Adipose tissue (tissue), 3 donors: ENCODE results near the gene ACO1. TPM values are rescaled to one million over a fixed set of nuclear protein-coding genes. Genes with fewer than 3 reads are reported as not detected.
"Not testable (repeated sequence)": the region's sequence is repeated elsewhere in the genome, so short reads cannot be mapped to it uniquely, and the experiment has no call there.

Experiments
- H3K27ac ChIP-seq: one replicate; pipeline ENCODE4 v1.5.1; 2013; ENCODE audit warnings: low read depth, low read length
- WGBS, 3 donors: extraction: QIAGEN DNeasy Blood & Tissue Kit; methylation state at CpG; one replicate each; pipeline ENCODE4 v1.1.7; 2013; 5-methylcytosine and 5-hydroxymethylcytosine counted together
- polyA plus RNA-seq, 3 donors: library from polyadenylated mRNA; stranded (reverse); fragments of 200-250 nt; gene quantifications; one replicate each; pipeline ENCODE4 v1.2.3, GENCODE V29; 2013
- donor health status: healthy with polysubstance abuse.
- donor health status: Bipolar disorder and iron deficiency.
- donor health status: healthy.

The ACO1 gene
- polyA plus RNA-seq: 100 to 1,000 TPM in 1 of 3 donors, 10 to 100 TPM in 2; 30.1 to 155 (median 33.4) TPM

DNA sequence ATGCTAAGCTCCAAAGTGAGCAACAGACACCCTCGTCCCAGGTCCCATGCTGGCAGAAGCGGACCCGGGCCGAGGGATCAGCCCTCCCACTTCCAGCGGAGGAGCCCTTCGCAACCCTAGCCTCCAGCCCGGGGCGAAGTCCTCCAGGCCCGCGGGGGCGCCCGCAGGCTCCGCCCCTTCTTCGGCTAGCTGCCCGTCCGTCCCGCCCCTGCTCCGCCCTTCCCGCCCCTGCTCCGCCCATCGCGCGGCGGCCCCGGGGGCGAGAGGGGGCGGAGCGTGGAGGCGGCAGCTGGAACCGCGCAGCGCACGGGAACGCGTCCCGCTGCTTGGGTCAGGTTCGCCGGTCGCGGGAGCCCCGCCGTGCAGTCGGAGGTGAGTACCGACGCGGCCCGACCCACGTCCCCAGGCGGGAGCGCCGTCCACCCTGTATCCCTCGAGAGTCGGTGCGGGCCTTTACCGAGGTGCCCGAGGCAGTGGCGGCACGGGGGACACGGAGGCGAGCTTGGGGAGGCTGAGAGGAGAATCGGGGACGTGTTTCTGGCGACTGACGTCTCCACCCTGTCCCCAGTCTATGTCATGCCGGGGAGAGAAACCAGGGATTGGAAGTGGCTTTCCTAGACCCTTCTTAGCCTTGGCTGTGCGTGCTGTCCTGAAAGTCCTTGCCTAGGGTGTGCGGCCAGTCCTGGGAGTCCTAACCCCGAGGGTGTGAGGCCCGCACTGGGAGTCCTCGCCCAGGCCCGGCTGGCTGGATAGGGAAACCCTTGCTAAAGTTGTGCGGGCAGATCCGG is at the start of gene ACO1:
TSS of gene ACO1 (plus strand) at position 280 of the 788 bp plus-strand sequence. CDS start 20,864 bp downstream, outside the sequence.
- H3K27ac ChIP-seq: no peak within 1 kb of the TSS
- 0 to 1% (median 0%) methylated on average over 57 to 73 of the region's 73 CpGs for WGBS, 3 donors

DNA sequence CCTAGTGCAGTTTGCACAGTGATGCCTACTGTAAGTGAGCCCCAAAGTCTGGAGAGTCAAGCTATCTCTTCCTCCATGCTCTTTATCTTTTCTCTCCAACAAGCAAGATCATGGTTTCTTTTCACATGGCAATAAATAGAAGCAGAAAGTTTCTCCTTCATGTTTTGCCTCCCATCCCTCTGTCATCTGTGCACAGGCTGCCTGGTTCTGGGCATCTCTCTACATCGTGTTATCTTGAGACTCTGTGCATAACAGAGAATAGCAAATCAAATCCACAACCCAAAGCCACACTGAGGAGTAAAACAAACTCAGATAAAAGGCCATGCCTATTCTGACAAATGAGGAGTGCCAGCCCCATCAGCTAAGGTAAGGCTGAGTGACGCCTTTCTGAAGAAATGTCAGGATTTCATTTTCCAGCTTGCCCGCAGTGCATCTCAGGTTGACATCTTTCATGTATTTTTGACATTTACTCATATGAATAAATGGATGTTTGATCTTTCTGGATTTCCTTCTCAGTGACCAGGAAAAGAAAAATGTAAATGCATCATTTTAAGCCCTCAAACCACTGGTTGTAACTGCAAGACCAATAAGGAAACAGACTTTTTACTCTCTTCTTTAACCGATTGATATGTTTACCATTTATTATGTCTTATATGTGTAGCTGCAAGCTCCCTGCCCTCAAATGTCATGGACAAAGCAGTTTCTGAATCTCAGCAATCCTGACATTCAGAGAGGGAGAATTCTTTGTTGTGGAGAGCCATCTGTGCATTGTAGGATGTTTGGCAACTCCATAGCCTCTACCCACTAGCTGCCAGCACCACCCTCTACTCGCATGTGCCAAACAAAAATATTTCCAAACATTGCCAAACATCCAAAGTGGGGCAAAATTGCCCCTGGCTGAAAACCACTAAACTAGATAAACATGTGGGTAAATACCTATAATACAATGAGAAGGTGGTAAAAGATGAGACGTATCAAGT is 49.2 kb upstream of the ACO1 start:
- no peak overlapping the region for H3K27ac ChIP-seq

DNA sequence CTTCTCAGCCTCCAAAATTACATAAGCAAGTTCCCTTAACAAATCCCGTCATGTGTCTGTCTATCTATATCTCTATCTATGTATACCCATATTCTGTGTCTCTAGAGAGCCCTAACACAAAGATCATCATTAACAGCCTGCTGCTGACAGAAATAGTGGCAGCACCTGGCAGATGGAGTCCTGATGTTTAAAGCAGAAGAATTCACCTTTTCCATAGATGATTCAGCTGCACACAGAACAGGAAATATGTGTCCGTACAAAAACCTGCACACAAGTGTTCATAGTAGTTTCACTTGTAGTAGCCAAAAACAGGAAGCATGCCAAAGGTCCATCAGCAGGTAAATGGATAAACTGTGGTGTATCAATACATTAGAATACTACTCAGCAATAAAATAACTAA is 45.0 kb upstream of the ACO1 start:
- H3K27ac ChIP-seq: no peak overlapping the region
- WGBS, 3 donors: 68 to 81% (median 75%) methylated on average over 2 of the region's 2 CpGs

More for the DNA sequence above, 49.2 kb upstream of the ACO1 start:
- 69 to 86% (median 81%) methylated on average over 6 of the region's 6 CpGs for WGBS, 3 donors

DNA sequence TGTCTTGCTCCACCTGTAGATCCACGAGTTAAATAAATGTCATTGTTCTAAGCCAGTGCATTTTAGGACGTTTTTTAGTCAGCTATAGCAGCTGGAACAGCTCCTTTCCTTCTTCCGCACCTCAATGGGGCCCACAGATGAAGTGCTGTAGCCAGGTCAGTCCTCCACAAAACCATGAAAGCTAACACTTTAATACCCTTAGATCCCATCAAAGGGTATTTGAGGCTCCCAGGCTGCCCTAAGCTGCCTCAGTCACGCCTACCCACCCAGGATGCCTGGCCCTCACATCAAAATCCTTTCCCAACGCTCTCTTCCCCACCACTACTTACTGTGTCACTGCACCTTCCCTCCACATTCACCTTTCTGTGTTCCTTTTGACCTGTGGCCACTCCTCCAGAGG is 44.1 kb upstream of the ACO1 start:
- no peak overlapping the region for H3K27ac ChIP-seq
- 47 to 76% (median 72%) methylated on average over 5 of the region's 5 CpGs for WGBS, 3 donors

DNA sequence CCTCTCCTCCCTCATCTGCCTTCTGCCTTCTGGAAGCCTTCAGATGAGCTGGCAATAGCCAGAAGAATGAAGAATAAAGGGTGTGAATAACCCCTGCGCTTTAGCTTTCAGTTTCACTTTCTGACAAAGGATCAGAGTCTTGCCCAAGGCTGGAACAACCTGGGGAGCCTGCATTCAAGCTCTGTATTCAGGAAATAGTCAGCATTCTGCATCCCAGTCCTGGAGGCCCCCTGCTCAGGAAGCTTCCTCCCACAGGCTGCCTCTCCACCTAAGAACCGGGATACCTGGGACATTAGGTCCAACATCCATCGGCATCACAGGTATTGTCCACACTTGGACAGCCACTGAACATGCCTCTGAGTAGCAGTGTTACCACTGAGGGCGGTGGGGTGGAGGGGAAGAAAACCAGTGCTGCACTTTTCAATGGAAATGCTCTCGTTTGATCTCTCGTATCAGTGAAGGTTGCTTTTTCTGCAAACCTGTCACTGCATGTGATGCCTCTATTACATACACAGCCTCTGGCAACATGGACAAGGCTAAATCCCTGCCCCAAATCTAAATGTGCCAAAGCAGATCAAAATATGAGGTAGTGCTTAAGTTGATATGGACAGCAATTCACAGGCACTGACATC is 39.8 kb upstream of the ACO1 start:
- 41 to 70% (median 57%) methylated on average over 6 of the region's 6 CpGs for WGBS, 3 donors
- no peak overlapping the region for H3K27ac ChIP-seq

DNA sequence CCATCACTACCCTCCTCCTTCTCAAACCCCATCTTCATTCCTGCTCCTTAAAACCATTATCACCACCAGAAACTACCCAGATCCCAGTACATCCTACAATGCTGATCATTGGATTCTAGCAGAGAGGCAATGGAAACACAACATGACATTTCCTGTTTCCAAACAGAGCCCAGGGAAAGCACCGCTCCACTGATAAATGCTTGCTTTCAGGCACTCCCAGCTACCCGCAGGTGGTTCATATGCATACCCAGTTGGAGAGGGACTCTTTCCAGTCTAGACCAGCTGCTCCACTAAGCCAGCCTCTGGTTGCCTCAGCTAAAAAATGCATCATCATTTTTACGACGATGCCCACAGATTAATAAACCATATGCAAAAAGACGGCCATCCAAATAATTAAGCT is 39.2 kb upstream of the ACO1 start:
- H3K27ac ChIP-seq: no peak overlapping the region
- WGBS, 3 donors: 53 to 84% (median 55%) methylated on average over 5 of the region's 5 CpGs

DNA sequence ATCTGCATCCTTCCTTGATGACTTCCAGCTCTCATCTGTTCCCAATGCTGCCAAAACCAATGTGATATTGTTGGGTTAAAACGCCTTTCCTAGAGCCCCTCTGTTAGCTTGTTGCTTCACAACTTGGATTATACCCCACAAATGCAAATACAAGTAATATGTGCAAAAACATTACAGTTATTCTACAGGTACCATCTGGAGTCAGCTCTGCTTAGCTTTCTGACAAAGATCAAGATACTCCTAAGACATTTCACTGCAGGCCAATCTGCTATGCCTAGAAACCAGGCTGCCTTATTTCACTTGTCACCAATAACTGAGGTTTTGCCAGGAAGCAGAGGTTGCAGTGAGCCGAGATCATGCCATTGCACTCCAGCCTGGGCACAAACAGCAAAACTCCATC is 36.9 kb upstream of the ACO1 start:
- H3K27ac ChIP-seq: no peak overlapping the region
- 66 to 83% (median 75%) methylated on average over 2 of the region's 2 CpGs for WGBS, 3 donors

DNA sequence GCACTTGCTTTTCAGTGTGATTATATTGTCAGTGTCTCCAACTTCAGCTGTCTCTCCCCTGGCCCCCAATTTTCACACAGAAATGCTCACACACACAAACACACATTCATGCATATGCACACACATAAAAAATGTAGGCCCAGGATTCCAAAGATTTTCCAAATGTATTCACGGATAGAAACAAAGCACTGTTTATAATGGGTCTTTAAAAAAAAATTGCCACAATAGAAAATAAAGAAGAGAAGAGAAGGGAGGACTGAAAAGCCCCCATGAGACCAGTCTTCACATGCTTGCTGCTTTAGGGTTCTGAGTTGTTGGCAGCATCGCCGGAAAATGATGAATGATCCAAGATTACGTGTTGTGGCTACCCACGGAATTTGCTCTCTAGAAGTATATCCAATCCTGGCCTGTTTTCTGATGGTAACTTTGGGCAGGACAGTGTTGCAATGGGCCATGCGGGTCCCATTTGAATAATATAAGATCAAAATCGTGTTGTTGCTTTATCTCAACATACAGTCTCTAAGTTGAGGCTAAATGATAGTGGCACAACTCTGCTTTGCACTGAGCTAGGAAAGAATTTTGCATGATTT is 36.2 kb upstream of the ACO1 start:
- no peak overlapping the region for H3K27ac ChIP-seq
- WGBS, 3 donors: 65 to 72% (median 66%) methylated on average over 7 of the region's 7 CpGs

DNA sequence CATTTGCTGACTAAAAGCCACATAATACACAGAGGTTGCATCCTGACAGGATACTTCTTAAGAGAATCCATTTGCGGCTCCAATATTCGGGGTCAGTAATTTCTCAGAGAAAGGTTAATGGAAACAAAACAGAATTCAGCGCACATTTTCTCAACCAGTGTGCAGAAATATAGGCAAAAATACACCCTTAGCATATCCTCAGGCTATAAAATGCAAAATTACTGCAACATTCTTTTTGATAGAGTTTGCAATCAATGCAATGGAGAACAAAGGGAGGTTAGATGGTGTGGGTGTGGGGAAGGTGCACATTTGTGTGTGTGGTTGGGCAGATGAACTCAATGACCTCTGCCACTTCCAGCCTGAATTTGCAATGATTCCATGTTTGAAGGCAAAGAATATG is 35.4 kb upstream of the ACO1 start:
- H3K27ac ChIP-seq: no peak overlapping the region
- WGBS, 3 donors: 78 to 85% (median 80%) methylated on average over 3 of the region's 3 CpGs

DNA sequence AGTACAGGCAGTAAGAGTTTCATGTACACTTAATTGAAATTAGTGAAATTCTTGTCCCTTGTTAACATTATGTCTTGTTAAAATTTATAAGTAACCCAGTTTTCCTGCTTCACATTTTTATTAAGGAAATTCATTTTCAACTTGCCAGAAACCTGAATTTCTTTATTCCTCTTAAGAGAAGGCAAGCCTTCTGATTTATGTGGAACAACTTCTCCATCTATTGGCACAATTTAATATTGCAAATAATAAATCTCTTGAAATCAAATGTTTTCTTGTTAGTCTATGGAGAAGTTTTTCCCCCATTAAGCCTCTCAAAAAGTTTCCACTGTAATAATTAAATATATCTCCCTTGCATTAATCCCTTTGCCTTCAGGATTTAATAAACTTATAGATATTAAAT is 33.8 kb upstream of the ACO1 start:
- H3K27ac ChIP-seq: no peak overlapping the region

DNA sequence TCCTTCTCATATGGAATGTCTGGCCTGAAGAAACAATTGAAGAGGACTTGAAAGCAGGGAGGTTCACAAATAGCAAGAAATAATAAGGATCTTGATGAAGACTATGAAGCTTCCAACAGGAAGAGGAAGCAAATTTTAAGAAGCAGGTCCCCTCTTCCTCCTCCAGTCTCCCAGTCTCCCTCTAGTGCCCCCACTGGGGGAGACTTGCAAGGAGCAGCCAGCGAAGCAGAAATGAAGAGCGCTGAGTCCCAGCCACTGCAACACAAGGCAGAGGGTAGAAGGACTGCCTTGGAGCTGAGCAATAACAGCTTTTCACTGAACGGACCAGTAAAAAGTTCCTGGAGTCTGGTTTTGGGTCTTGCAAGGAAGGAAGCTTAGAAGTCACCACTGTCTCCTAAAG is 32.6 kb upstream of the ACO1 start:
- H3K27ac ChIP-seq: no peak overlapping the region
- 58 to 75% (median 73%) methylated on average over 3 of the region's 3 CpGs for WGBS, 3 donors

DNA sequence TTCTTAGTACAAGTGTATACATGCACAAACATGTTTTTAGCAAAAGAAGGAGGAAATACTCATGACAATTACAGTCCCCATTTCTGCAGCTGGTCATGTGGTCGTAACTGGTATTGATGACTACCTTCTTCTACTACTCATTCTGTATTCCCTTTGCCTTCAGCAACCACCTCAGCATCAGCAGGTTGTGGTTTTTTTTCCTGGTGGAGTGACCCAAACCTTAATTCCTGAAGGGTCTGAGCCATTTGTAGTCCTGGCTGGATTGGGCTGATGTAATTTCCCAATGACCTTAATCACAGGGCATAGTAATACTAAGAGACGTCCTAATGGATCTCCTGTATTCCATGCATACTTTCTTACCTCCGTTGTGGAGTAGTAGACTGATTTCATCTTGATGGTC is 31.0 kb upstream of the ACO1 start:
- H3K27ac ChIP-seq: not testable (repeated sequence)
- WGBS, 3 donors: 60 to 91% (median 80%) methylated on average over 3 of the region's 3 CpGs

DNA sequence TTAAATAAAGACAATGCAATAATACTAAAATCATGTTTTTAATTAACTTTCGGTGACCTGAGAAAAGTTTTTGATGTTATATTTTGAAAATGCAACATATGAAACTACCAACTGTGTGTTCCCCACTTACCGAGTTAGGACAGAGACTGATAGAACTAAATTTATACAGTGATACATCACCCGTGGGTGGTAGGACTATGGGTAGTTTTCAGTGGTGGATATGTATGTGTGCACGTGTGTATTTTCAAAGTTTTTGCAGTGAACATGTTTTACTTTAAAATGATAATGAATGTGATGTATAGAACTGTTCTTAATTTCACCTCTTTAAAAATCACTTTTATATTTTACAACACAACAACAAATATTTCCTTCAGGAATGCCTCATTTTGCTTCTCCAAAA is 25.0 kb upstream of the ACO1 start:
- 70 to 76% (median 74%) methylated on average over 4 of the region's 4 CpGs for WGBS, 3 donors
- H3K27ac ChIP-seq: no peak overlapping the region

DNA sequence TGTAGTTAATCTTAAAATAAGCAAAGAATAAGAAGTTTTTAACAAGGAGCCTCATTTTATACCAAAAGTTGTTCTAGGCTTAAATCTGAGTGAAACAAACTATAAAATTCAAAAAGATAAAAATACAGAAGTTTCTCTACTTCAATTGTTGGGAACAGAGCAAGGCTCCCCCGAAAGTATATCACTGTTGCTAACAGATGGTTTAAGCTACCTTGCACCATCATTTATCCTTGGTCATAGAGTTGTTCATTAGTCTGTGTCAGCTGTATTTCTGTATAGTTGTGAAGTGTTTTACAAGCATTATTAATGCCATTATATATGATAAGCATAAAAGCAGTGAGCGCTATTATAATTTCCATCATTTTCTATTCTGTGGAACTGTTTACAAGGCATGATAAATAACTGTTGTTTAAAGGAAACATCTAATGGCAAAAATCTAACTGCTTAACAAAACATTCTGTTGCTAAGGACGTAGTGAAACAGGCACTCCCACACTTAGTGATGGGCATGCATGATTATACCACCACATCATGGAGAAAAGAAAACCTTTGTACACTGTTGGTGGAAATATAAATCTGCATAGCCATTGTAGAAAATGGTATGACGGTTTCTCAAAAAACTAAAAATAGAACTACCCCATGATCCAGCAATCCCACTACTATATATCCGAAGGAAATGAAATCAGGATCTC is 23.3 kb upstream of the ACO1 start:
- 77 to 81% (median 80%) methylated on average over 5 of the region's 5 CpGs for WGBS, 3 donors

DNA sequence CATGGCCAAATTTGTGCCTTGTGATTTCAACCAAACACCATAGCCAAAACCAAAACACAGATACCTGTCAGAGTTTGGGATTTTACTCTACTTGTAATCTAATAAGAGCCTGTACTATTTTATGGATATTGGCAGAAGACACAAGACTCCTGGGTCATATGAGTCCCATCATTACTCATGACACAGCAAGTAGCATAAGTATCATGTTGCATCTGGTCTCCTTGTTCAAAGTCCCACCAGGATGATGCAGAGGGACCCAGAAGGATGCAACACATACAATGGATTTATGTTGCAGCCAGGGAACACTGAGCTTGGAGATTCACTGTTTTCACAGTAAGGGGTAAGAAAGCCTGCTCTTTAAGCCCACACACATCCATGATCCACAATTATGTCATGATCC is 13.2 kb upstream of the ACO1 start:
- no peak overlapping the region for H3K27ac ChIP-seq

More for the DNA sequence above, 23.3 kb upstream of the ACO1 start:
- no peak overlapping the region for H3K27ac ChIP-seq

DNA sequence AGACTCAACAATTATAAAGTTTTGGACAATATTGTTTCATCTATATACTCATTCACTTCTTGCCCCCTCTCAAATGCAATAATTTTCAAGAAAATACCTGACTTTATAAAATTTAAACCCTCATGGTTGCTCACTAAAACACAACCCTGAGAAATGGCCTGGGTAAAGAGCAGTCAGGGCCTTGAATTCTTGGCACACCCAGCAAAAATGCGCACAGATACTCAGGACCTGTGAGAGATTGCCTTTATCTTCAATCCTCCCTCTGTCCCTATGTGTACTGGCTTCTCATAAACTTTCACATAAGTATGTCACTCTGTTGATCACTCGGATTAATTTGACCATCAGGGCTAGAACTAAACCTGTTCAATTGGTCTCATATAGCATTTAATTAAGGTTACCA is 12.8 kb upstream of the ACO1 start:
- 84 to 92% (median 88%) methylated on average over 2 of the region's 2 CpGs for WGBS, 3 donors
- H3K27ac ChIP-seq: no peak overlapping the region

DNA sequence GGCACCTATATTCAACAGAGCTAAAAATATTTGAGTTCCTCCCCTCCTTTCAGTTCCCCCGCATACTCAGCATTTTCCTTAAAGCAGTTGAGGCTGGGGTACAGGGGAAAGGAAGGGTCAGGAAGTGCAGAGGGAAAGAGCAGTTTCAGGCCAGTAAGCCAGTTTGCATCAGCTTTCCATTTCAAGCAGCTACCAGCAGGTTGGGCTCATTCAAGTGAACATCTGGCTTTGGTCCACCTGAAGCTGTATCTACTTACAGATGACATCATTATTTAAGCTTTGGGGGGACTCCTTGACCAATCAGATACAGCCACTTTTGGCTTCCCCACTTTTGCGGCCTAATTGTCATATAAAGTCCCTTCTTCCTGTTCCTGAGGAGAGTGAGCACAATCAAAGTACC is 8.2 kb upstream of the ACO1 start:
- 37 to 65% (median 42%) methylated on average over 2 of the region's 2 CpGs for whole genome bisulfite sequencing, 3 donors
- no peak overlapping the region for H3K27ac ChIP-seq

DNA sequence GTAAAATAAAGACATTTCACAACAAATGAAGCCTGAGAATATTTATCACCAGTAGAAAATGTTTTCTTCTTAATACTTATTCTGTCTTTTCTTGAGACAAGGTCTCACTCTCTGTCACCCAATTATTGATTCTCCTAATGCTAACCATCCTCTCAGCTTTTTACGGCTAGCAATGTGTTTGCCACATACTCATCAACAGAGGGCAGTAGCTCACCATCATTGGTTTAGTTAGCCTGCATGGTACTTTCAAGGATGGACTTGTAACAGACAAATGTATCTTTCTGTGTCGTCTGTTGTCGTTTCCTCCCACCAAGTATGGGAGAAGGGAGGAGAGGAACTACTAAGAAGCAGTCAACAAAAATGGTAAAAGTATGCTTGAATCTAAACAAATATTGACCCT is 5.9 kb upstream of the ACO1 start:
- WGBS, 3 donors: 0% methylated on average over 3 of the region's 3 CpGs
- H3K27ac ChIP-seq: no peak overlapping the region
